ENCODE measurements around the gene CEP72.

DNA sequence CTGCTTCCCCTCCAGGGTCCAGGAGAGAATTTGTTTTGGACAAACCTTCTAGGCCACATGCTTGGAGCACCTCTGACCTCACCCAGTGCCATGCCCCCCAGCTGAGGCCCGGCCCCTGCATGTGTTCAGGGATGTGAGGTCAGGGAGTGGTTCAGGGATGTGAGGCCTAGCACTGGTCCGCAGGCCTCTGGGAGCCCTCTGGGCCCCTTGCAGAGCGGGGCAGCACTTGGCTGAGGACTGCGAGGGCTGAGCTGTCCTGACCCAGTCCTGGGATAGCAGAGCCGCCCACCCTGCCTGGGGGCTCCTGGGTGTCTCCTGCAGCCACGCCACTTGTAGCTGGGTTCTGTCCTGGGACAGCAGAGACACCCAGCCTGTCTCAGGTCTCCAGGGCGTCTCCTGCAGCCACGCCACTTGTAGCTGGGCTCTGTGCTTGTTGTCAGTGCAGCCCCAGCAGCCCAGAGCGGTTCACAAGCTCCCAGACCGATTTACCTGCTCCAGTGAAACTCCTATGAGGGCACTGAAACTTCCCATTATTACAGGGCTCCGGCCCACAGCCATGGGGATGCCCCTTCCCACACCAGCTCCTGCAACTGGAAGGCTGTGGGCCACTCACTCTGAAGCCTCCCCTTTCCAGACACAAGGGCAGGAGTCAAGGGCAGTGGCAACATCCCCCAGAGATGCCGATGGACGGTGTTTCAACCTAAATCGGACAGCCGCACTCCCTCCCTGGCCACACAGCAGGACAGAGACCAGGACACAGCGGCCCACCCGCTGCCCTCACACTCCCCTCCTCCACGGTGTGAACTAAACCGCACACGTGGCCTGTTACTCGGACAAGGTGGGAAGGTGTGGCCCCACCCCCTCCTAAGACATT is 5.4 kb upstream of the CEP72 start:
- no peak for TF ChIP-seq POLR2A (IDR thresholded peaks at IDR 0.05; ENCODE audit: insufficient read depth in 1 of 2, low read depth in 2 of 2, low read length in 2 of 2)
- TF ChIP-seq, protein P1, sequence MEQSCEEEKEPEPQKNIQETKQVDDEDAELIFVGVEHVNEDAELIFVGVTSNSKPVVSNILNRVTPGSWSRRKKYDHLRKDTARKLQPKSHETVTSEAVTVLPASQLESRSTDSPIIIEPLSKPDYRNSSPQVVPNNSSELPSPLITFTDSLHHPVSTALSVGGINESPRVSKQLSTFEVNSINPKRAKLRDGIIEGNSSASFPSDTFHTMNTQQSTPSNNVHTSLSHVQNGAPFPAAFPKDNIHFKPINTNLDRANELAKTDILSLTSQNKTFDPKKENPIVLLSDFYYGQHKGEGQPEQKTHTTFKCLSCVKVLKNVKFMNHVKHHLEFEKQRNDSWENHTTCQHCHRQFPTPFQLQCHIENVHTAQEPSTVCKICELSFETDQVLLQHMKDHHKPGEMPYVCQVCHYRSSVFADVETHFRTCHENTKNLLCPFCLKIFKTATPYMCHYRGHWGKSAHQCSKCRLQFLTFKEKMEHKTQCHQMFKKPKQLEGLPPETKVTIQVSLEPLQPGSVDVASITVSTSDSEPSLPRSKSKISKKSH (CRISPR knock-in tag; IDR thresholded peaks at IDR 0.05; ENCODE audit: borderline replicate concordance) = no peak

Measured in HepG2 (cell line).